ENCODE data around the gene OR13A1. TPM values are rescaled to one million over a fixed set of nuclear protein-coding genes. Genes with fewer than 3 reads are reported as not detected.
A peak's percentile ranks its signal among the peaks of the same experiment; 100 is the strongest.
"Not testable (repeated sequence)": the region's sequence is repeated elsewhere in the genome, so short reads cannot be mapped to it uniquely, and the experiment has no call there.

OR13A1 gene
- total RNA-seq, 1 donor from 2014 or later = not detected

GRCh38 chr10:45339894-45340293, 24.5 kb upstream of the OR13A1 start:
- DNase-seq (ENCODE audit: low read depth) = no peak
- no peak overlapping the region for H3K4me3 ChIP-seq (ENCODE audit: low read depth, low read length)
- TF ChIP-seq, protein P1, sequence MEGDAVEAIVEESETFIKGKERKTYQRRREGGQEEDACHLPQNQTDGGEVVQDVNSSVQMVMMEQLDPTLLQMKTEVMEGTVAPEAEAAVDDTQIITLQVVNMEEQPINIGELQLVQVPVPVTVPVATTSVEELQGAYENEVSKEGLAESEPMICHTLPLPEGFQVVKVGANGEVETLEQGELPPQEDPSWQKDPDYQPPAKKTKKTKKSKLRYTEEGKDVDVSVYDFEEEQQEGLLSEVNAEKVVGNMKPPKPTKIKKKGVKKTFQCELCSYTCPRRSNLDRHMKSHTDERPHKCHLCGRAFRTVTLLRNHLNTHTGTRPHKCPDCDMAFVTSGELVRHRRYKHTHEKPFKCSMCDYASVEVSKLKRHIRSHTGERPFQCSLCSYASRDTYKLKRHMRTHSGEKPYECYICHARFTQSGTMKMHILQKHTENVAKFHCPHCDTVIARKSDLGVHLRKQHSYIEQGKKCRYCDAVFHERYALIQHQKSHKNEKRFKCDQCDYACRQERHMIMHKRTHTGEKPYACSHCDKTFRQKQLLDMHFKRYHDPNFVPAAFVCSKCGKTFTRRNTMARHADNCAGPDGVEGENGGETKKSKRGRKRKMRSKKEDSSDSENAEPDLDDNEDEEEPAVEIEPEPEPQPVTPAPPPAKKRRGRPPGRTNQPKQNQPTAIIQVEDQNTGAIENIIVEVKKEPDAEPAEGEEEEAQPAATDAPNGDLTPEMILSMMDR (conservative IDR thresholded peaks at IDR 0.05; ENCODE audit: low read depth, low read length) = no peak

DNA sequence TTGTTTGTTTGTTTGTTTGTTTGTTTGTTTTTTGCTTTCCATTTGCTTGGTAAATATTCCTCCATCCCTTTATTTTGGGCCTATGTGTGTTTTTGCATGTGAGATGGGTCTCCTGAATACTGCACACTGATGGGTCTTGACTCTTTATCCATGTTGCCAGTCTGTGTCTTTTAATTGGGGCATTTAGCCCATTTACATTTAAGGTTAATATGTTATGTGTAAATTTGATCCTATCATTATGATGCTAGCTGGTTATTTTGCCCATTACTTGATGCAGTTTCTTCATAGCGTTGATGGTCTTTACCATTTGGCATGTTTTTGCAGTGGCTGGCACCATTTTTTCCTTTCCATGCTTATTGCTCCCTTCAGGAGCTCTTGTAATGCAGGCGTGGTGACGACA, 16.4 kb upstream of the OR13A1 start:
- H3K4me3 ChIP-seq (ENCODE audit: low read depth, low read length); DNase-seq (ENCODE audit: low read depth): not testable (repeated sequence)

DNA sequence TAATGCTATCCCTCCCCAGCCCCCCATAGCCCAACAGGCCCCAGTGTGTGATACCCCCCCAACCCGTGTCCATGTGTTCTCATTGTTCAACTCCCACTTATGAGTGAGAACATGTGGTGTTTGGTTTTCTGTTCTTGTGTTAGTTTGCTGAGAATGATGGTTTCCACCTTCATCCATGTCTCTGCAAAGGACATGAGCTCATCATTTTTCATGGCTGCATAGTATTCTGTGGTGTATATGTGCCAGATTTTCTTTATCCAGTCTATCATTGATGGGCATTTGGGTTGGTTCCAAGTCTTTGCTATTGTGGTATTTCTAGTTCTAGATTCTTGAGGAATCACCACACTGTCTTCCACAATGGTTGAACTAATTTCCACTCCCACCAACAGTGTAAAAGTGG, 11.5 kb upstream of the OR13A1 start:
- DNase-seq (ENCODE audit: low read depth); H3K4me3 ChIP-seq (ENCODE audit: low read depth, low read length): not testable (repeated sequence)

- TF ChIP-seq, protein P1 (conservative IDR thresholded peaks at IDR 0.05; ENCODE audit: low read depth, low read length) = no peak
- H3K4me3 ChIP-seq (ENCODE audit: low read depth, low read length) = no peak overlapping the region
- no peak for DNase-seq (ENCODE audit: low read depth)
Measured at GRCh38 chr10:45325116-45325515, 9.7 kb upstream of the OR13A1 start.

GRCh38 chr10:45319702-45320101, 4.3 kb upstream of the OR13A1 start:
- no peak overlapping the region for H3K4me3 ChIP-seq (ENCODE audit: low read depth, low read length)
- TF ChIP-seq, protein P1 (conservative IDR thresholded peaks at IDR 0.05; ENCODE audit: low read depth, low read length) = no peak
- DNase-seq (ENCODE audit: low read depth) = no peak

- no peak overlapping the region for H3K4me3 ChIP-seq (ENCODE audit: low read depth, low read length)
- TF ChIP-seq, protein P1 (conservative IDR thresholded peaks at IDR 0.05; ENCODE audit: low read depth, low read length) = no peak
- no peak for DNase-seq (ENCODE audit: low read depth)
Measured at GRCh38 chr10:45313264-45313873, 2.0 kb downstream of the OR13A1 start.

- no peak overlapping the region for H3K4me3 ChIP-seq (ENCODE audit: low read depth, low read length)
- TF ChIP-seq, protein P1 (conservative IDR thresholded peaks at IDR 0.05; ENCODE audit: low read depth, low read length) = peak; percentile 43
- DNase-seq (ENCODE audit: low read depth) = no peak
Measured at GRCh38 chr10:45308707-45309106, 6.7 kb downstream of the OR13A1 start.

DNA sequence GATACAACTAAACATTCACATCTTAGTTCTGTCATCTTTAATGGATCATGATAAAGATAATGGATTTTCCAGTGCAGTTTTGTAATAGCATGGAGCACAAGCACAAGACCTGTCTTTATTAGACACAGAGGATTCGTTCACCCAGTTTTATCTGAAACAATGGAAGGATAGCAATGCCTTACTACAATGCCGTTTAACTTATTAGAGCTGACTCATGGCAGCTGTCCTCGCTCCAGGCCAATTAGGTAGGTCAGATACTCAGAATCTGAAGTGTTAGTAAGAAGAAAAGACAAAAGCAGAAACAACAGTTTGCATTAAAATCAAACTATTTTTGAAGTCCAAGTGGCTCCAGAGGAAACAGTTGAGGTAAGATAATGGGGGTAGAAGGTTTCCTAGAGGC, 12.8 kb downstream of the OR13A1 start:
- DNase-seq (ENCODE audit: low read depth) = no peak
- TF ChIP-seq, protein P1 (conservative IDR thresholded peaks at IDR 0.05; ENCODE audit: low read depth, low read length) = no peak
- H3K4me3 ChIP-seq (ENCODE audit: low read depth, low read length) = no peak overlapping the region

DNA sequence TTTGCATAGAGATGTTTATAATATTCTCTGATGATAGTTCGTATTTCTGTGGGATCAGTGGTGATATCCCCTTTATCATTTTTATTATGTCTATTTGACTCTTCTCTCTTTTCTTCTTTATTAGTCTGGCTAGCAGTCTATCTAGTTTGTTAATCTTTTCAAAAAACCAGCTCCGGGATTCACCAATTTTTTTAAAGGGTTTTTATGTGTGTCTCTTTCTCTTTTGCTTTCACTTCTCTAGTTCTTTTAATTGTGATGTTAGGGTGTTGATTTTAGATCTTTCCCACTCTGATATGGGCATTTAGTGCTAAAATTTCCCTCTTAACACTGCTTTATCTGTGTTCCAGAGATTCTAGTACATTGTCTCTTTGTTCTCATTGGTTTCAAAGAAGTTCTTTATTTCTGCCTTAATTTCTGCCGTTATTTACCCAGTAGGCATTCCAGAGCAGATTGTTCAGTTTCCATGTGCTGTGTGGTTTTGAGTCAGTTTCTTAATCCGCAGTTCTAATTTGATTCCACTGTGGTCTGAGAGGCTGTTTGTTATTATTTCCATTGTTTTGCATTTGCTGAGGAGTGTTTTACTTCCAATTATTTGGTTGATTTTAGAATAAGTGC, 17.0 kb downstream of the OR13A1 start:
- not testable (repeated sequence) for H3K4me3 ChIP-seq (ENCODE audit: low read depth, low read length); DNase-seq (ENCODE audit: low read depth)
